HEK293 (cell line): ENCODE data around the gene LHFPL2.

Experiments
- CTCF ChIA-PET: fragments of 350-600 bp; formaldehyde crosslinking; extraction: SDS; loops from one replicate; lab custom pipeline; 2021; ENCODE audit warnings: antibody characterized with exemption; lab: Yijun Ruan, JAX
- POLR2A ChIA-PET: fragments of 300-600 bp; formaldehyde crosslinking; extraction: SDS; loops from one replicate; lab custom pipeline; 2020; ENCODE audit warnings: antibody characterized with exemption, inconsistent platforms; lab: Yijun Ruan, JAX
- H3K27ac ChIP-seq: fragments of 200-500 bp; sonication (Bioruptor generic); 2 replicates; pipeline ENCODE4 v1.5.1; 2014; ENCODE audit warnings: low read depth, low read length, control low read depth, inconsistent platforms; ENCODE audit errors: extremely low read depth
- H3K36me3 ChIP-seq, 2 experiments: fragments of 200-500 bp in 1 of 2; sonication (Bioruptor generic) in 1 of 2; 1 replicate in 1 of 2; 2 replicates in 1 of 2; pipeline ENCODE4 v1.5.1; 2014 to 2017; ENCODE audit warnings: inconsistent platforms in 2 of 2, low read length in 2 of 2; ENCODE audit not compliant: control insufficient read depth in 2 of 2, insufficient read depth in 1 of 2
- H3K4me1 ChIP-seq: fragments of 200-500 bp; sonication (Bioruptor generic); 2 replicates; pipeline ENCODE4 v1.5.1; 2014; ENCODE audit warnings: mild to moderate bottlenecking, low read length, inconsistent platforms; ENCODE audit not compliant: control insufficient read depth, insufficient read depth
- H3K4me3 ChIP-seq: 2 replicates; pipeline ENCODE4 v1.5.1; 2011; ENCODE audit warnings: low read depth, mild to moderate bottlenecking, control low read depth, low read length, moderate library complexity
- H3K9me3 ChIP-seq: fragments of 200-500 bp; sonication (Bioruptor generic); 2 replicates; pipeline ENCODE4 v1.5.1; 2014; ENCODE audit warnings: low read depth, low read length, inconsistent platforms; ENCODE audit not compliant: control insufficient read depth, insufficient read depth
- ATF2 ChIP-seq: fragments of 450-650 bp; formaldehyde crosslinking; IDR thresholded peaks from 2 replicates; pipeline ENCODE4 v1.5.1; 2016; ENCODE audit warnings: missing biosample characterization, missing genetic modification characterization, low read depth
- FEZF1 ChIP-seq: fragments of 450-650 bp; formaldehyde crosslinking; IDR thresholded peaks from 2 replicates; pipeline ENCODE4 v1.5.1; 2016; ENCODE audit warnings: missing biosample characterization, missing genetic modification characterization
- GLIS1 ChIP-seq: fragments of 450-650 bp; formaldehyde crosslinking; IDR thresholded peaks from 2 replicates; pipeline ENCODE4 v1.5.1; 2016; ENCODE audit warnings: missing biosample characterization, missing genetic modification characterization
- GLIS2 ChIP-seq: fragments of 450-650 bp; formaldehyde crosslinking; IDR thresholded peaks from 2 replicates; pipeline ENCODE4 v1.5.1; 2016; ENCODE audit warnings: missing biosample characterization, missing genetic modification characterization
- IKZF3 ChIP-seq: fragments of 450-650 bp; IDR thresholded peaks from 2 replicates; pipeline ENCODE4 v1.5.0; 2018; ENCODE audit warnings: missing biosample characterization, mild to moderate bottlenecking, missing genetic modification characterization, moderate library complexity
- KLF7 ChIP-seq: fragments of 450-650 bp; formaldehyde crosslinking; IDR thresholded peaks from 2 replicates; pipeline ENCODE4 v1.5.1; 2016; ENCODE audit warnings: missing biosample characterization, missing genetic modification characterization, borderline replicate concordance
- KLF8 ChIP-seq: fragments of 450-650 bp; formaldehyde crosslinking; IDR thresholded peaks from 2 replicates; pipeline ENCODE4 v1.5.1; 2016; ENCODE audit warnings: missing biosample characterization, missing genetic modification characterization
- OSR2 ChIP-seq: fragments of 450-650 bp; formaldehyde crosslinking; IDR thresholded peaks from 2 replicates; pipeline ENCODE4 v1.5.1; 2016; ENCODE audit warnings: missing biosample characterization, missing genetic modification characterization
- SALL2 ChIP-seq: fragments of 450-650 bp; formaldehyde crosslinking; IDR thresholded peaks from 2 replicates; pipeline ENCODE4 v1.5.0; 2017; ENCODE audit warnings: missing biosample characterization, mild to moderate bottlenecking, missing genetic modification characterization, borderline replicate concordance
- SCRT2 ChIP-seq: fragments of 450-650 bp; formaldehyde crosslinking; IDR thresholded peaks from 2 replicates; pipeline ENCODE4 v1.5.1; 2016; ENCODE audit warnings: missing biosample characterization, missing genetic modification characterization
- SETDB1 ChIP-seq: IDR thresholded peaks from one replicate; pipeline ENCODE4 v1.6.1; 2017; ENCODE audit warnings: mild to moderate bottlenecking, low read length, moderate library complexity, mixed read lengths; ENCODE audit not compliant: insufficient read length
- ZBTB44 ChIP-seq: fragments of 450-650 bp; IDR thresholded peaks from 2 replicates; pipeline ENCODE4 v1.5.1; 2018; ENCODE audit warnings: missing biosample characterization, mild to moderate bottlenecking, missing genetic modification characterization
- ZBTB48 ChIP-seq: fragments of 450-650 bp; formaldehyde crosslinking; IDR thresholded peaks from 2 replicates; pipeline ENCODE4 v1.5.1; 2016; ENCODE audit warnings: missing biosample characterization, missing genetic modification characterization
- ZBTB6 ChIP-seq: fragments of 450-650 bp; formaldehyde crosslinking; IDR thresholded peaks from 2 replicates; pipeline ENCODE4 v1.5.1; 2017; ENCODE audit warnings: missing biosample characterization, missing genetic modification characterization
- ZBTB8A ChIP-seq: fragments of 450-650 bp; formaldehyde crosslinking; IDR thresholded peaks from 2 replicates; pipeline ENCODE4 v1.5.1; 2016; ENCODE audit warnings: missing biosample characterization, missing genetic modification characterization
- ZIC2 ChIP-seq: fragments of 450-650 bp; formaldehyde crosslinking; IDR thresholded peaks from 2 replicates; pipeline ENCODE4 v1.5.1; 2016; ENCODE audit warnings: missing biosample characterization, missing genetic modification characterization
- ZNF138 ChIP-seq: fragments of 450-650 bp; formaldehyde crosslinking; IDR thresholded peaks from 2 replicates; pipeline ENCODE4 v1.5.1; 2016; ENCODE audit warnings: missing biosample characterization, missing genetic modification characterization, borderline replicate concordance
- ZNF16 ChIP-seq: fragments of 450-650 bp; formaldehyde crosslinking; IDR thresholded peaks from 2 replicates; pipeline ENCODE4 v1.5.1; 2016; ENCODE audit warnings: low read depth, missing biosample characterization, missing genetic modification characterization
- ZNF214 ChIP-seq: fragments of 450-650 bp; formaldehyde crosslinking; IDR thresholded peaks from 2 replicates; pipeline ENCODE4 v1.5.1; 2017; ENCODE audit warnings: missing biosample characterization, mild to moderate bottlenecking, missing genetic modification characterization, borderline replicate concordance
- ZNF37A ChIP-seq: fragments of 450-650 bp; IDR thresholded peaks from 2 replicates; pipeline ENCODE4 v1.5.1; 2018; ENCODE audit warnings: missing biosample characterization, missing genetic modification characterization
- ZNF398 ChIP-seq: fragments of 450-650 bp; formaldehyde crosslinking; IDR thresholded peaks from 2 replicates; pipeline ENCODE4 v1.5.1; 2017; ENCODE audit warnings: missing biosample characterization, missing genetic modification characterization
- ZNF558 ChIP-seq: fragments of 450-650 bp; formaldehyde crosslinking; IDR thresholded peaks from 2 replicates; pipeline ENCODE4 v1.5.1; 2016; ENCODE audit warnings: missing biosample characterization, missing genetic modification characterization
- ZNF560 ChIP-seq: fragments of 450-650 bp; formaldehyde crosslinking; IDR thresholded peaks from 2 replicates; pipeline ENCODE4 v1.5.1; 2017; ENCODE audit warnings: missing biosample characterization, missing genetic modification characterization, borderline replicate concordance
- ZNF561 ChIP-seq: fragments of 450-650 bp; IDR thresholded peaks from 2 replicates; pipeline ENCODE4 v1.5.1; 2018; ENCODE audit warnings: missing biosample characterization, missing genetic modification characterization, borderline replicate concordance
- ZNF660 ChIP-seq: fragments of 450-650 bp; IDR thresholded peaks from 2 replicates; pipeline ENCODE4 v1.5.1; 2018; ENCODE audit warnings: missing biosample characterization, mild to moderate bottlenecking, missing genetic modification characterization
- ZNF747 ChIP-seq: fragments of 450-650 bp; formaldehyde crosslinking; IDR thresholded peaks from 2 replicates; pipeline ENCODE4 v1.5.1; 2016; ENCODE audit warnings: missing biosample characterization, missing genetic modification characterization
- ZNF785 ChIP-seq: fragments of 450-650 bp; formaldehyde crosslinking; IDR thresholded peaks from 2 replicates; pipeline ENCODE4 v1.5.1; 2016; ENCODE audit warnings: missing biosample characterization, missing genetic modification characterization
- ZNF843 ChIP-seq: fragments of 450-650 bp; formaldehyde crosslinking; IDR thresholded peaks from 2 replicates; pipeline ENCODE4 v1.5.1; 2016; ENCODE audit warnings: missing biosample characterization, missing genetic modification characterization
- ZSCAN16 ChIP-seq: fragments of 450-650 bp; formaldehyde crosslinking; IDR thresholded peaks from 2 replicates; pipeline ENCODE4 v1.5.1; 2016; ENCODE audit warnings: missing biosample characterization, missing genetic modification characterization

LHFPL2 gene

GRCh38 chr5:78631931-78632330 is 16.6 kb downstream of the LHFPL2 start (continued):
- TF ChIP-seq ATF2 (tag by site-specific recombination) (no peak), ZBTB48 (tag by site-specific recombination) (no peak), ZNF747 (tag by site-specific recombination) (no peak), KLF8 (tag by site-specific recombination) (no peak), ZNF398 (tag by site-specific recombination) (no peak), SETDB1 (no peak), SALL2 (no peak), KLF7 (tag by site-specific recombination) (no peak)

GRCh38 chr5:78630047-78630446 is 18.5 kb downstream of the LHFPL2 start:
- H3K36me3 ChIP-seq = peaks cover 3 to 38% of the 10 kb centered on the region in 2 experiments; a peak in 1 of 3 replicates
- no peak overlapping the region for H3K27ac ChIP-seq
- no peak overlapping the region for H3K4me3 ChIP-seq
- POLR2A ChIA-PET = no interaction called here
- TF ChIP-seq ZNF37A (tag by site-specific recombination) (no peak), ZNF16 (tag by site-specific recombination) (no peak), ZNF214 (tag by site-specific recombination) (no peak), ZIC2 (tag by site-specific recombination) (peak; percentile 95), ZNF138 (tag by site-specific recombination) (no peak), ZNF560 (tag by site-specific recombination) (no peak), ZBTB44 (tag by site-specific recombination) (0 out of 2 replicates have a peak, but pooled peaks have one; percentile 29), ZNF561 (tag by site-specific recombination) (peak; percentile 58; the same call in 1 of the 2 replicates), FEZF1 (tag by site-specific recombination) (peak; percentile 72), GLIS1 (tag by site-specific recombination) (peak; percentile 42; the same call in 1 of the 2 replicates), ZNF660 (tag by site-specific recombination) (0 out of 2 replicates have a peak, but pooled peaks have one; percentile 59), GLIS2 (tag by site-specific recombination) (no peak), OSR2 (0 out of 2 replicates have a peak, but pooled peaks have one; percentile 9), ZSCAN16 (tag by site-specific recombination) (peak; percentile 93), ZBTB6 (tag by site-specific recombination) (peak; percentile 39; the same call in 1 of the 2 replicates), ZNF785 (tag by site-specific recombination) (no peak), IKZF3 (tag by site-specific recombination) (peak; percentile 55), ZBTB8A (tag by site-specific recombination) (no peak), ZNF558 (tag by site-specific recombination) (no peak), ZNF843 (tag by site-specific recombination) (no peak), SCRT2 (tag by site-specific recombination) (no peak)
- TF ChIP-seq, all 188 proteins: peak for 10
- H3K9me3 ChIP-seq = no peaks in the 10 kb centered on the region
- peaks cover 16% of the 10 kb centered on the region for H3K4me1 ChIP-seq
- CTCF ChIA-PET = interaction anchor here (0.8 to 1.4 kb wide), 2 partner anchors 9 to 162 kb away, joined by 3 to 7 read pairs; no protein-coding TSS in a partner anchor
